K562 (cell line): ENCODE results near the gene SMG1. TPM values are rescaled to one million over a fixed set of nuclear protein-coding genes. Genes with fewer than 3 reads are reported as not detected.

ENCODE experiments used
- ASH1L ChIP-seq: fragments of 450-650 bp; IDR thresholded peaks from 2 replicates; pipeline ENCODE4 v1.6.1; 2018; ENCODE audit warnings: borderline replicate concordance, mild to moderate bottlenecking, low read depth; ENCODE audit not compliant: partially characterized antibody
- ATF1 ChIP-seq, 2 experiments: fragments of 450-650 bp in 1 of 2; IDR thresholded peaks; 2 replicates each; pipeline ENCODE4 v1.6.1; 2016; ENCODE audit warnings: missing compliant biosample characterization in 1 of 2, missing genetic modification characterization in 1 of 2
- BMI1 ChIP-seq: fragments of 150-350 bp; IDR thresholded peaks from 2 replicates; pipeline ENCODE4 v1.6.1; 2014; ENCODE audit warnings: low read length
- BRF2 ChIP-seq: IDR thresholded peaks from 3 replicates; pipeline ENCODE4 v1.6.1; 2011; ENCODE audit warnings: borderline replicate concordance, mild to moderate bottlenecking; ENCODE audit not compliant: insufficient read length, insufficient read depth
- ETV6 ChIP-seq, 3 experiments: fragments of 150-350 bp in 1 of 3; sonication (generic) in 1 of 3; formaldehyde crosslinking in 1 of 3; IDR thresholded peaks; 2 replicates each; pipeline versions ENCODE4 v1.6.1 to v1.8.0; 2014 to 2022; ENCODE audit warnings: borderline replicate concordance in 2 of 3, low read depth in 2 of 3, antibody characterized with exemption in 1 of 3, low read length in 1 of 3, mild to moderate bottlenecking in 1 of 3, missing genetic modification reagents in 1 of 3
- EZH2 ChIP-seq: IDR thresholded peaks from 2 replicates; pipeline ENCODE4 v1.6.1; 2012; ENCODE audit warnings: low read depth, mild to moderate bottlenecking, inconsistent platforms, low read length, borderline replicate concordance
- IRF1 ChIP-seq: sonication (generic); formaldehyde crosslinking; IDR thresholded peaks from 2 replicates; pipeline ENCODE4 v1.8.0; 2022; ENCODE audit warnings: missing genetic modification reagents, mild to moderate bottlenecking, borderline replicate concordance
- NR0B1 ChIP-seq: fragments of 450-650 bp; IDR thresholded peaks from one replicate; pipeline ENCODE4 v1.6.1; 2018; ENCODE audit warnings: mild to moderate bottlenecking, moderate library complexity; ENCODE audit not compliant: partially characterized antibody
- PBX2 ChIP-seq, 2 experiments: IDR thresholded peaks in 1 of 2; conservative IDR thresholded peaks in 1 of 2; 2 replicates each; pipeline ENCODE4 v1.6.1; 2016; ENCODE audit warnings: low read depth in 2 of 2, mild to moderate bottlenecking in 1 of 2, missing compliant biosample characterization in 1 of 2, missing genetic modification characterization in 1 of 2, moderate library complexity in 1 of 2
- SMC3 ChIP-seq: conservative IDR thresholded peaks from 2 replicates; pipeline ENCODE4 v1.6.1; 2011; ENCODE audit warnings: low read depth, low read length, improper control_type of control experiment; ENCODE audit not compliant: insufficient read depth
- TCF7 ChIP-seq: sonication (generic); IDR thresholded peaks from 2 replicates; pipeline ENCODE4 v1.6.1; 2016; ENCODE audit warnings: antibody characterized with exemption, borderline replicate concordance
- TRIM25 ChIP-seq: fragments of 450-650 bp; IDR thresholded peaks from 2 replicates; pipeline ENCODE4 v1.7.0; 2016; ENCODE audit warnings: borderline replicate concordance
- ZBTB7A ChIP-seq: IDR thresholded peaks from 2 replicates; pipeline ENCODE4 v1.6.1; 2011; ENCODE audit warnings: low read depth, mild to moderate bottlenecking, low read length, moderate library complexity, borderline replicate concordance; ENCODE audit not compliant: control insufficient read depth
- ZNF347 ChIP-seq: fragments of 450-650 bp; formaldehyde crosslinking; IDR thresholded peaks from 2 replicates; pipeline ENCODE4 v1.4.0; 2020; ENCODE audit warnings: low read depth, mild to moderate bottlenecking, moderate library complexity
- ZNF668 ChIP-seq: fragments of 250-450 bp; sonication (Bioruptor Pico); IDR thresholded peaks from 2 replicates; pipeline ENCODE4 v1.8.0; 2022; ENCODE audit warnings: mild to moderate bottlenecking, inconsistent platforms
- ZNF778 ChIP-seq: fragments of 450-650 bp; formaldehyde crosslinking; IDR thresholded peaks from 2 replicates; pipeline ENCODE4 v1.4.0; 2020; ENCODE audit warnings: mild to moderate bottlenecking, moderate library complexity
- polyA plus RNA-seq, 8 experiments: library from polyadenylated mRNA; depleted of rRNA in 4 of 8; stranded (reverse) in 5 of 8; unstranded in 3 of 8; fragments of >200 nt; fragmentation: Nextera tagmentation in 2 of 8; fragmentation: Illumina TruSeq in 1 of 8; extraction: Ambion mirVana in 2 of 8; extraction: Trizol in 1 of 8; gene quantifications; 2 replicates each; pipeline versions ENCODE4 v1.2.1 to v1.2.3, GENCODE V29; 2011 to 2014; ENCODE audit warnings: inconsistent platforms in 1 of 8, missing spikeins in 1 of 8
- total RNA-seq, 7 experiments: library from RNA; depleted of rRNA in 6 of 7; stranded (reverse); fragments of >200 nt in 6 of 7; fragmentation: Illumina TruSeq in 2 of 7; extraction: Trizol in 2 of 7; gene quantifications; 2 replicates each; pipeline versions ENCODE4 v1.2.1 to v1.2.3, GENCODE V29; 2011 to 2021; ENCODE audit warnings: low replicate concordance in 1 of 7

Gene SMG1
- total and polyA plus RNA-seq, 9 of the 15 experiments (the other 6 are each of a cell fraction or from before 2014, with no cell fraction given): 3.4 to 54.8 (median 32.0) TPM

- TF ChIP-seq TRIM25 (no peak), IRF1 (CRISPR knock-in tag) (no peak), PBX2 (CRISPR knock-in tag; IDR thresholded peaks at IDR 0.05; ENCODE audit: low read depth) (no peak), PBX2 (tag; conservative IDR thresholded peaks at IDR 0.05; ENCODE audit: low read depth) (no peak), NR0B1 (no peak), SMC3 (no peak), ZNF778 (CRISPR knock-in tag) (no peak), ETV6 (IDR thresholded peaks at IDR 0.05; ENCODE audit: borderline replicate concordance in 1 of 2, low read depth in 2 of 2, low read length in 1 of 2) (no peak; a peak in 1 of 4 replicates), ETV6 (CRISPR knock-in tag; IDR thresholded peaks at IDR 0.05; ENCODE audit: borderline replicate concordance) (no peak), ZBTB7A (peak; percentile 70; the same call in 1 of the 2 replicates), EZH2 (no peak), BMI1 (no peak), ATF1 (CRISPR knock-in tag; IDR thresholded peaks at IDR 0.05) (0 out of 2 replicates have a peak, but pooled peaks have one; percentile 39), ATF1 (tag; IDR thresholded peaks at IDR 0.05) (peak; percentile 95), ASH1L (peak; percentile 80), ZNF668 (CRISPR knock-in tag) (no peak), TCF7 (no peak), ZNF347 (CRISPR knock-in tag) (no peak), BRF2 (no peak)
Measured at GRCh38 chr16:18801145-18801972, 124.8 kb downstream of the SMG1 start, which contains the start of gene ARL6IP1 (continued).
